GM20000 (cell line): ENCODE measurements around the gene PCDHB4.
"Not testable (repeated sequence)": the region's sequence is repeated elsewhere in the genome, so short reads cannot be mapped to it uniquely, and the experiment has no call there.

Experiments used
- DNase-seq: peaks from one replicate; pipeline ENCODE4 v3.0.0; 2012; ENCODE audit warnings: low spot score
- TF ChIP-seq, protein P1 (sequence below): IDR thresholded peaks from 2 replicates; pipeline ENCODE4 v1.5.1; 2012; ENCODE audit warnings: mild to moderate bottlenecking, control low read depth; ENCODE audit errors: extremely low read depth, missing control alignments

PCDHB4 gene

DNA sequence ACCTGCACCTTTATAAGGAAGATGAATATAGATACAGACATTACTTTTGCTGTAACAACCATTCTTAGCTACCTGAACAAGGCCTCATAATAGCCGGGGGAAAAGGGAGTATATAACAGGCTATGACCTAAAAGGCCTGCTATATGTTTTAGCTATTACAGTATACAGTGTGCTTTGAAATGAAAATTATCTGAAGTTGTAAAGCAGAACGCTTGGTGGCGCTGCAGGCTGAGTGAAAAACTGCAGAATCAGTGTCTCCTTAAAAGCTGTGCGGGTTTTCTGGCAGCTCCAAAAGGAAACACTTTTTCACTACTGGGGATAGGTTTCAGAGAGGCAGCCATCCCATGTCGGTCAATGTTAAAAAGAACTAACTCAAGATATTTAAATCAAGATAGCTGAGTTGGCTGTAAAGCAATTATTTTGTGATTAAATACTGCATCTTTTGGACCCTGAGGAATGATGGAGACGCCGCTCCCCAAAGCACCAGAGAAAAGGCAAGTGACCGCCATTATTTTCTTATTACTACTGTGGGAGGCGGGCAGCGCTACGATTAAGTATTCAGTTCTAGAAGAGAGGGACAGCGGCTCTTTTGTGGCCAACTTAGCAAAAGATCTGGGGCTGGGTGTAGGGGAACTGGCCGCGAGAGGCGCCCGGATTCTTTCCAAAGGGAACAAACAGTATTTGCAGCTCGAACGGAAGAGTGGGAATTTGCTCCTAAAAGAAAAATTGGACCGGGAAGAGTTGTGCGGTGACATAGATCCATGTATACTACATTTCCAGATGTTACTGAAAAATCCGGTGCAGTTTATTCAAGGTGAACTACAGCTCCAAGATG lies 34.1 kb downstream of the PCDHB4 start:
- TF ChIP-seq, protein P1, sequence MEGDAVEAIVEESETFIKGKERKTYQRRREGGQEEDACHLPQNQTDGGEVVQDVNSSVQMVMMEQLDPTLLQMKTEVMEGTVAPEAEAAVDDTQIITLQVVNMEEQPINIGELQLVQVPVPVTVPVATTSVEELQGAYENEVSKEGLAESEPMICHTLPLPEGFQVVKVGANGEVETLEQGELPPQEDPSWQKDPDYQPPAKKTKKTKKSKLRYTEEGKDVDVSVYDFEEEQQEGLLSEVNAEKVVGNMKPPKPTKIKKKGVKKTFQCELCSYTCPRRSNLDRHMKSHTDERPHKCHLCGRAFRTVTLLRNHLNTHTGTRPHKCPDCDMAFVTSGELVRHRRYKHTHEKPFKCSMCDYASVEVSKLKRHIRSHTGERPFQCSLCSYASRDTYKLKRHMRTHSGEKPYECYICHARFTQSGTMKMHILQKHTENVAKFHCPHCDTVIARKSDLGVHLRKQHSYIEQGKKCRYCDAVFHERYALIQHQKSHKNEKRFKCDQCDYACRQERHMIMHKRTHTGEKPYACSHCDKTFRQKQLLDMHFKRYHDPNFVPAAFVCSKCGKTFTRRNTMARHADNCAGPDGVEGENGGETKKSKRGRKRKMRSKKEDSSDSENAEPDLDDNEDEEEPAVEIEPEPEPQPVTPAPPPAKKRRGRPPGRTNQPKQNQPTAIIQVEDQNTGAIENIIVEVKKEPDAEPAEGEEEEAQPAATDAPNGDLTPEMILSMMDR, result no peak
- no peak for DNase-seq

DNA sequence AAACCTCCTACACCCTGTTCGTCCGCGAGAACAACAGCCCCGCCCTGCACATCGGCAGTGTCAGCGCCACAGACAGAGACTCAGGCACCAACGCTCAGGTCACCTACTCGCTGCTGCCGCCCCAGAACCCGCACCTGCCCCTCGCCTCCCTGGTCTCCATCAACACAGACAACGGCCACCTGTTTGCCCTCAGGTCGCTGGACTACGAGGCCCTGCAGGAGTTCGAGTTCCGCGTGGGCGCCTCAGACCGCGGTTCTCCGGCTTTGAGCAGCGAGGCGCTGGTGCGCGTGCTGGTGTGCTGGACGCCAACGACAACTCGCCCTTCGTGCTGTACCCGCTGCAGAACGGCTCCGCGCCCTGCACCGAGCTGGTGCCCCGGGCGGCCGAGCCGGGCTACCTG lies 35.7 kb downstream of the PCDHB4 start:
- DNase-seq, result not testable (repeated sequence)

DNA sequence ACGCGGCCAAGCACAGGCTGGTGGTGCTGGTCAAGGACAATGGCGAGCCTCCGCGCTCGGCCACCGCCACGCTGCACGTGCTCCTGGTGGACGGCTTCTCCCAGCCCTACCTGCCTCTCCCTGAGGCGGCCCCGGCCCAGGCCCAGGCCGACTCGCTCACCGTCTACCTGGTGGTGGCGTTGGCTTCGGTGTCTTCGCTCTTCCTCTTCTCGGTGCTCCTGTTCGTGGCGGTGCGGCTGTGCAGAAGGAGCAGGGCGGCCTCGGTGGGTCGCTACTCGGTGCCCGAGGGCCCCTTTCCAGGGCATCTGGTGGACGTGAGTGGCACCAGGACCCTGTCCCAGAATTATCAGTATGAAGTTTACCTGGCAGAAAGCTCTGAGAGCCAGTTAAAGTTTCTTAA lies 36.3 kb downstream of the PCDHB4 start:
- DNase-seq, result not testable (repeated sequence)

DNA sequence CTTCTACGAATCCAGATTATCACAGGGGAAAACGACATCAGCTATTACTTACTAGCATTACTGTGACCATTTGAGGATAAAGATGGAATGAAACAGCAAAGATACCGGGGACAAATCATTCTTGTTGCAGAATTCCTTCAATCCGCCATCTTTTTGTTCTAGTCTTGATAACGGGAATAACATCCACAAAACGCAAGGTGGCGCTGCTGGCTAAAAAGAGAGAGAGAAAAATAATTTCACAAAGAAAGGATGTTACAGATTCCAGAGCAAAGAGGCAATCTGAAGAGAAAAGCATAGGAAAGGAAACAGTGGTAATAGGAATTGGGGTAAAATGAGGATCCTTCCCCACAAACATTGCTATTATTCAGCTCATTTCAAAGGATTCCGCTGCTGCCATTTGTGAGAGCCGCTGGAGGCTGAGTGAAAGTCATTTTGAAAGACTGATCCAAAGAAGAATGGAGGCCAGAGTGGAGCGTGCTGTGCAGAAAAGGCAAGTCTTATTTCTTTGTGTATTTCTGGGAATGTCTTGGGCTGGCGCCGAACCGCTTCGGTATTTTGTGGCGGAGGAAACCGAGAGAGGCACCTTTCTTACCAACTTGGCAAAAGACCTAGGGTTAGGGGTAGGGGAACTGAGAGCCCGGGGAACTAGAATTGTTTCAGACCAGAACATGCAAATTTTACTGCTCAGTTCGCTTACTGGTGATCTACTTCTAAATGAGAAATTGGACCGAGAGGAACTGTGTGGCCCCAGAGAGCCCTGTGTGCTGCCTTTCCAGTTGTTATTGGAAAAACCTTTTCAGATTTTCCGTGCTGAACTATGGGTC lies 51.0 kb downstream of the PCDHB4 start, which contains the start of gene PCDHB7:
TSS of gene PCDHB7 (plus strand) at position 264 of the 824 bp plus-strand sequence. CDS start at position 456, 192 bp downstream.
- TF ChIP-seq, protein P1, result no peak
- no peak for DNase-seq

DNA sequence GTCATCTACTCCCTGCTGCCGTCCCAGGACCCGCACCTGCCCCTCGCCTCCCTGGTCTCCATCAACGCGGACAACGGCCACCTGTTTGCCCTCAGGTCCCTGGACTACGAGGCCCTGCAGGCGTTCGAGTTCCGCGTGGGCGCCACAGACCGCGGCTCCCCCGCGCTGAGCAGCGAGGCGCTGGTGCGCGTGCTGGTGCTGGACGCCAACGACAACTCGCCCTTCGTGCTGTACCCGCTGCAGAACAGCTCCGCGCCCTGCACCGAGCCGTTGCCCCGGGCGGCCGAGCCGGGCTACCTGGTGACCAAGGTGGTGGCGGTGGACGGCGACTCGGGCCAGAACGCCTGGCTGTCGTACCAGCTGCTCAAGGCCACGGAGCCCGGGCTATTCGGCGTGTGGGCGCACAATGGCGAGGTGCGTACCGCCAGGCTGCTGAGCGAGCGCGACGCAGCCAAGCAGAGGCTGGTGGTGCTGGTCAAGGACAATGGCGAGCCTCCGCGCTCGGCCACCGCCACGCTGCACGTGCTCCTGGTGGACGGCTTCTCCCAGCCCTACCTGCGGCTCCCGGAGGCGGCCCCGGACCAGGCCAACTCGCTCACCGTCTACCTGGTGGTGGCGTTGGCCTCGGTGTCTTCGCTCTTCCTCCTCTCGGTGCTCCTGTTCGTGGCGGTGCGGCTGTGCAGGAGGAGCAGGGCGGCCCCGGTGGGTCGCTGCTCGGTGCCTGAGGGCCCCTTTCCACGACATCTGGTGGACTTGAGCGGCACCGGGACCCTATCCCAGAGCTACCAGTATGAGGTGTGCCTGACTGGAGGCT lies 52.9 kb downstream of the PCDHB4 start:
- not testable (repeated sequence) for DNase-seq
